Effector memory CD8-positive, alpha-beta T cell (primary cell): Measurements from ENCODE around the gene CDCA4.
"Not testable (repeated sequence)": the region's sequence is repeated elsewhere in the genome, so short reads cannot be mapped to it uniquely, and the experiment has no call there.

Source experiments
- ATAC-seq: fragments of 150-1000 bp; cut with Tn5 transposase; replicated peaks from 2 replicates; pipeline ENCODE4 v1.10.0; 2021; ENCODE audit warnings: mild to moderate bottlenecking, moderate library complexity
- DNase-seq, 3 experiments: peaks; one replicate each; pipeline ENCODE4 v3.0.0; 2021
- H3K27ac Mint-ChIP-seq, 2 donors: one replicate each; pipeline ENCODE4 v1.8.0; 2022; ENCODE audit warnings: mild to moderate bottlenecking in 2 of 2, mixed read lengths in 2 of 2, moderate library complexity in 2 of 2
- H3K27me3 Mint-ChIP-seq, 2 donors: one replicate each; pipeline ENCODE4 v1.8.0; 2022; ENCODE audit warnings: mixed read lengths in 2 of 2
- H3K36me3 Mint-ChIP-seq: one replicate; pipeline ENCODE4 v1.8.0; 2022; ENCODE audit warnings: mild to moderate bottlenecking, moderate library complexity, mixed read lengths; ENCODE audit not compliant: insufficient read depth
- H3K4me1 Mint-ChIP-seq, 2 donors: one replicate each; pipeline ENCODE4 v1.8.0; 2022; ENCODE audit warnings: low read depth in 2 of 2, mixed read lengths in 2 of 2
- H3K4me3 Mint-ChIP-seq, 2 donors: one replicate each; pipeline ENCODE4 v1.8.0; 2022; ENCODE audit warnings: mild to moderate bottlenecking in 2 of 2, mixed read lengths in 2 of 2, moderate library complexity in 2 of 2
- H3K9me3 Mint-ChIP-seq, 2 donors: one replicate each; pipeline ENCODE4 v1.8.0; 2022; ENCODE audit warnings: mixed read lengths in 2 of 2

CDCA4 gene

DNA sequence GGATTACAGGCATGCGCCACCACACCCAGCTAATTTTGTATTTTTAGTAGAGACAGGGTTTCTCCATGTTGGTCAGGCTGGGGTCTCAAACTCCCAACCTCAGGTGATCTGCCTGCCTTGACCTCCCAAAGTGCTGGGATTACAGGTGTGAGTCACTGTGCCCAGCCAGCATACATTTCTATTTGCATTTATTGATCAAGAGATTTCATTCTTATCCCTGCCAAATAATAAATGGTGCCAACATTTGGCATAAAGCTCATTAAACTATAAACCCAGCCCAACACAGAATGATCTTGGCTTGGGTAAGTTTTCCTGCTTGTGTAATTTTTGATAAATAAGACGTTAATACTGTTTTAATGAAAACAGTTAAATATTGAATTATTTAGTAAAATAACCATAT is 14.7 kb upstream of the CDCA4 start:
- not testable (repeated sequence) for H3K4me3 Mint-ChIP-seq, H3K27me3 Mint-ChIP-seq, ATAC-seq, H3K27ac Mint-ChIP-seq, H3K36me3 Mint-ChIP-seq, H3K9me3 Mint-ChIP-seq, DNase-seq
- peaks cover 10 to 17% of the 10 kb centered on the region in 2 donors for H3K4me1 Mint-ChIP-seq

DNA sequence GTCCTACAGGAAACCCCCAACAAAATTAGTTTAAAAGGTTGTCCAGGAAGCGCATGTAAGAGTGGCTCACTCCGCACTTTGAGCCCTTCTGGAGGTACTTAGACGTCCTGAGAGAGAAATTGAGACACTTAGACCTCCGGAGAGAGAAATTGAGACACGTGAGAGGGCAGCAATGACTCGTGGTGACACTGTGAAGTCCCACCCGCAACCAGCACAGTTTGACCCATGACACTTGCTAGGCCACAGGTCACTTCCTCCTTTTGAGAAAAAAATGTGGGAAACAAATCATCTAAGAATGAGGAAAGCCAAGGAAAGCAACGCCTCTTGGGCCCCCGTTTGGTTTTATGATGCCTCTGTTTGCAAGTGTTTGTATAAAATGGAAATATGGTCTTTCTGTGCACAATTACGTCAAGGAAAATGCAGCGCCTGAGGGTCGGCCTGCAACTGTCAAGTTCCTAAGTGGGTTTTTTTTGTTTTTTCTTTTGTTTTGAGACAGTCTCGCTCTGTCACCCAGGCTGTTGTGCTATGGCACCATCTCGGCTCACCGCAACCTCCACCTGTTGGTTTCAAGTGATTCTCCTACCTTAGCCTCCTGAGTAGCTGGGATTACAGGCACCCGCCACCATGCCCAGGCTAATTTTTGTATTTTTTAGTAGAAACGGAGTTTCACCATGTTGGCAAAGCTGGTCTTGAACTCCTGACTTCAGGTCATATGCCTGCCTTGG is 13.6 kb upstream of the CDCA4 start:
- peaks cover 5% of the 10 kb centered on the region for H3K36me3 Mint-ChIP-seq
- no peaks in the 10 kb centered on the region for H3K27me3 Mint-ChIP-seq
- peak overlapping the region; percentile 94 to 97 for H3K27ac Mint-ChIP-seq
- peaks cover 10 to 17% of the 10 kb centered on the region in 2 donors for H3K4me1 Mint-ChIP-seq
- no peaks in the 10 kb centered on the region for H3K9me3 Mint-ChIP-seq
- DNase-seq = no peak
- H3K4me3 Mint-ChIP-seq = peak overlapping the region; percentile 89 to 90
- no peak for ATAC-seq

DNA sequence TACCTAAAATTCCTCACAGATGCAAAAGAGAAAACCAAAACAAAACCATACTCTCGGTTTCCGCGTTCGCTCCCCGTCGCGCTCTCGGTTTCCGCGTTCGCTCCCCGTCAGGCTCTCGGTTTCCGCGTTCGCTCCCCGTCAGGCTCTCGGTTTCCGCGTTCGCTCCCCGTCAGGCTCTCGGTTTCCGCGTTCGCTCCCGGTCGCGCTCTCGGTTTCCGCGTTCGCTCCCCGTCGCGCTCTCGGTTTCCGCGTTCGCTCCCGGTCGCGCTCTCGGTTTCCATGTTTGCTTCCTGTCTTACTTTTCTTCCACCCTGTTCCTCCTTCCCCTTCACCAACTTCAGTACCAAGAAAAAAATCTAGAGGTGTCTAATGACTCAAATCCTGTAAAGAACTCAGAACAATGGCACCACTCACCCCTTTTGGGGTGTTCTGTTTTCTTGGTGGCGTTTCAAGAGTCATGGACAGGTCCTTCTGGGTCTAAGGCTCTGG is 12.6 kb upstream of the CDCA4 start:
- H3K36me3 Mint-ChIP-seq, DNase-seq, H3K9me3 Mint-ChIP-seq, H3K27me3 Mint-ChIP-seq: not testable (repeated sequence)
- peak overlapping the region; percentile 94 to 97 for H3K27ac Mint-ChIP-seq
- peak overlapping the region; percentile 89 to 90 for H3K4me3 Mint-ChIP-seq
- ATAC-seq = peak; percentile 21
- H3K4me1 Mint-ChIP-seq = peaks cover 10 to 17% of the 10 kb centered on the region in 2 donors

DNA sequence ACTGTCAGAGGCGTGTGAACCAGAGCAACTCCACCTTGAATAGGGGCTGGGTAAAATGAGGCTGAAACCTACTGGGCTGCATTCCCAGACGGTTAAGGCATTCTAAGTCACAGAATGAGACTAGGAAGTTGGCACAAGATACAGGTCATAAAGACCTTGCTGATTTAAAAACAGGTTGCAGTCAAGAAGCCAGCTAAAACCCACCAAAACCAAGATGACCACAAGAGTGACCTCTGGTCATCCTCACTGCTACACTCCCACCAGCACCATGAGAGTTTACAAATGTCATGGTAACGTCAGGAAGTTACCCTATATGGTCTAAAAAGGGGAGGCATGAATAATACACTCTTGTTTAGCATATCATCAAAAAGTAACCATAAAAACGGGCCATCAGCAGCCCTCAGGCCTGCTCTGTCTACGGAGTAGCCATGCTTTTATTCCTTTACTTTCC is 11.6 kb upstream of the CDCA4 start:
- Mint-ChIP-seq H3K27ac (peak overlapping the region; percentile 94 to 97), H3K4me1 (peaks cover 10 to 17% of the 10 kb centered on the region in 2 donors), H3K4me3 (peak overlapping the region; percentile 89 to 90)
- ATAC-seq, H3K36me3 Mint-ChIP-seq, H3K27me3 Mint-ChIP-seq, DNase-seq, H3K9me3 Mint-ChIP-seq: not testable (repeated sequence)

DNA sequence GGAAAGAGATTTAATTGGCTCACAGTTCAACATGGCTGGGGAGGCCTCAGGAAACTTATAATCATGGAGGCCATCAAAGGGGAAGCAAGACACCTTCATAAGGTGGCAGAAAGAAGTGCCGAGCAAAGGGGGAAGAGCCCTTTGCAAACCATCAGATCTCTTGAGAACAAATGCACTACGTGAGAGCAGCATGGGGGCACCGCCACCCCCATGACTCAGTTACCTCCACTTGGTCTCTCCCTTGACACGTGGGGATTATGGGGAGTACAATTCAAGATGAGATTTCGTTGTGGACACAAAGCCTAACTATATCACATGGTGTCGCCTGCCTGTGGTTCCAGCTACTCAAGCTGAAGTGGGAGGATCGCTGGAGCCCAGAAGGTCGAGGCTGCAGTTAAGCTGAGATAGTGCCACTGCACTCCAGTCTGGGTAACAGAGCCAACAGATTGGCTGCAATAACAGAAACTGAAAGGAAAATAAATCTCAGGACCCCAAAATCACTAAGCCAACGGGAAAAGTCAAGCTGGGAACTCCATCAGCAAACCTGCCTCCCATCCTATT is 10.0 kb upstream of the CDCA4 start:
- Mint-ChIP-seq H3K9me3 (no peaks in the 10 kb centered on the region), H3K36me3 (peaks cover 3% of the 10 kb centered on the region), H3K27ac (no peak overlapping the region), H3K4me1 (peaks cover 17 to 27% of the 10 kb centered on the region in 2 donors), H3K4me3 (no peak overlapping the region), H3K27me3 (no peaks in the 10 kb centered on the region)
- ATAC-seq = no peak
- DNase-seq = no peak

DNA sequence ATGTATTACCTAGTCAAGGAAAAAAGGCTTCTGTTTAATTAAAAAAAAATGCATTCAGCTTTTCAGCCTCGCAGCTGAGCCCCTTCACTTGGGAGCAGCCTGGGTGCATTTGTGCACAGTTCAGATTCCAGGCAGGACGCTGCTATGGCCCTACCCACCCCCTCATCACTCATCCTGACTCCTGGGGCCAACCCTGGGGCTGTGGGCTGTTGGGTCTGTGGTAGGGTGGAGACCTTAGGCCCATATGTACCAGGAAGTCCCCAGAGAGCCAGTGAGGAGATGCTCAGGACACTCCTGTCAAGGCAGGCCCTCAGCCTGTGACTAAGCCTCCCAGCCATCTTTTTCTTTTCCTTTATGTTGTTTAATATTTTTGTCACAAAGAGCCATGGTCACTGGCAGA is 9.3 kb upstream of the CDCA4 start:
- H3K27me3 Mint-ChIP-seq = no peaks in the 10 kb centered on the region
- ATAC-seq = no peak
- H3K27ac Mint-ChIP-seq = peak overlapping the region in 1 of 2 donors; percentile 29
- no peak overlapping the region for H3K4me3 Mint-ChIP-seq
- H3K36me3 Mint-ChIP-seq = peaks cover 4% of the 10 kb centered on the region
- no peak for DNase-seq
- peaks cover 20 to 28% of the 10 kb centered on the region in 2 donors for H3K4me1 Mint-ChIP-seq
- H3K9me3 Mint-ChIP-seq = no peaks in the 10 kb centered on the region

DNA sequence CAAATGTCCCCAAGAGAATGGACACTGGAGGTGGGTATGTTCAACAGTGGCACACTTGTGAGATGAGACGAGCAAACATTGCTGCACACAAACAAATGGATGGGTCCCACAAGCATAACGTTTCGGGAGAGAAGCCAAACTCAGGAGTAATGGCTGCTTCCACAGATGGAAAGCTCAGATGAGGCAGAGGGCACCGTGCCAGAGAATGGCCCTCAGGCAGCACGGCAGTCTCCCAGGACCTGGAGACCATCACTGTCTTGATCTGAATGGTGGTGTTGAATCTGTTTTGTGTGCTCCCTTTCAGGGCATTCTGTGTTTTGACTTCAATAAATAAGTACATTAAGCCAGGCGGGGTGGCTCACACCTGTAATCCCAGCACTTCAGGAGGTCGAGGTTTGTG is 8.5 kb upstream of the CDCA4 start:
- H3K36me3 Mint-ChIP-seq = peaks cover 9% of the 10 kb centered on the region
- H3K4me3 Mint-ChIP-seq = no peak overlapping the region
- DNase-seq = no peak
- H3K9me3 Mint-ChIP-seq = no peaks in the 10 kb centered on the region
- no peaks in the 10 kb centered on the region for H3K27me3 Mint-ChIP-seq
- no peak for ATAC-seq
- H3K27ac Mint-ChIP-seq = no peak overlapping the region
- H3K4me1 Mint-ChIP-seq = peaks cover 24 to 33% of the 10 kb centered on the region in 2 donors

DNA sequence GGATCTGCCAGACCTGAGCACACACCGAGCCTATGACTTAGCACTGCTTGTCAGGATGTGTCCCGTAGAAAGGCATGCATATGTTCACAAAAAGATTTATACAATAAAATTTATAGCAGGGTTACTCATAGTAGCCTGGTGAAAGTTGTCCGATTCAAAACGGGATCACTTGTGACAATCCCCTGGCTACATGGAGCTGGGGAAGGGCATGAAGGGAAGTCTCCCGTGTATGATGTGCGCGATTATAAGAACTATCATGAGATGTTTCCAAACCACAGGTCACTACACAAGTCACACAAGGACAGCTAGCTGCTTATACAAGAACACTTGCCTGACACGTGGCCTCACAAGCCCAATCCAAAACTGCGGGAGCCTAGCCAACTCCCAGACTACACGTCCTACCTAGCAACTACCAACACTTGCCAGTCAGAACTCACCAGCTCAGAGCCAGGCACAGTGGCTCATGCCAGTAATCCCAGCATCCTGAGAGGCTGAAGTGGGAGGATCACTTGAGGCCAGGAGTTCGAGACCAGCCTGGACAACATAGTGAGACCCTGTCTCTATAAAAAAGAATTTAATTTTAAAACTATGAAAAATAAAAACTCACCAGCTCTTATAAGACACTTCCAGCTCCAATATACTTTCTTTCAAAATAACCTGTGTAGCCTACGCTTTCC is 7.5 kb upstream of the CDCA4 start:
- no peaks in the 10 kb centered on the region for H3K27me3 Mint-ChIP-seq
- H3K4me3 Mint-ChIP-seq = no peak overlapping the region
- no peaks in the 10 kb centered on the region for H3K9me3 Mint-ChIP-seq
- peaks cover 9% of the 10 kb centered on the region for H3K36me3 Mint-ChIP-seq
- peaks cover 20 to 25% of the 10 kb centered on the region in 2 donors for H3K4me1 Mint-ChIP-seq
- ATAC-seq (no peak), DNase-seq (no peak)
- H3K27ac Mint-ChIP-seq = no peak overlapping the region

DNA sequence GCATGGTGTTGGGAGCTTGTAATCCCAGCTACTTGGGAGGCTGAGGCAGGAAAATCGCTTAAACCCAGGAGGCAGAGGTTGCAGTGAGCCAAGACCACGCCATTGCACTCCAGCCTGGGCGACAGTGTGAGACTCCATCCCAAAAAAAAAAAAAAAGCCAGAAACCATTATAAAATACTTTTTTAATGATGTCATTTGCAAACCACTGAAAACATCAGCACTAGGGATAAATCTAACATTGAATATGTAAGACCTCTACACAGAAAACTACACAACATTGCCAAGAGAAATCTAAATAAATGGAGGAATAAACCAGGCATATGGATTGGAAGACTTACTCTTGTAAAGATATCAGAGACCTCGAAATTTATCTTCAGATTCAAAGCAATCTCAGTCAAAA is 6.8 kb upstream of the CDCA4 start:
- H3K27ac Mint-ChIP-seq = peak overlapping the region in 1 of 2 donors; percentile 94
- not testable (repeated sequence) for H3K9me3 Mint-ChIP-seq, DNase-seq, H3K36me3 Mint-ChIP-seq, H3K4me3 Mint-ChIP-seq, ATAC-seq, H3K27me3 Mint-ChIP-seq
- peaks cover 17 to 20% of the 10 kb centered on the region in 2 donors for H3K4me1 Mint-ChIP-seq

DNA sequence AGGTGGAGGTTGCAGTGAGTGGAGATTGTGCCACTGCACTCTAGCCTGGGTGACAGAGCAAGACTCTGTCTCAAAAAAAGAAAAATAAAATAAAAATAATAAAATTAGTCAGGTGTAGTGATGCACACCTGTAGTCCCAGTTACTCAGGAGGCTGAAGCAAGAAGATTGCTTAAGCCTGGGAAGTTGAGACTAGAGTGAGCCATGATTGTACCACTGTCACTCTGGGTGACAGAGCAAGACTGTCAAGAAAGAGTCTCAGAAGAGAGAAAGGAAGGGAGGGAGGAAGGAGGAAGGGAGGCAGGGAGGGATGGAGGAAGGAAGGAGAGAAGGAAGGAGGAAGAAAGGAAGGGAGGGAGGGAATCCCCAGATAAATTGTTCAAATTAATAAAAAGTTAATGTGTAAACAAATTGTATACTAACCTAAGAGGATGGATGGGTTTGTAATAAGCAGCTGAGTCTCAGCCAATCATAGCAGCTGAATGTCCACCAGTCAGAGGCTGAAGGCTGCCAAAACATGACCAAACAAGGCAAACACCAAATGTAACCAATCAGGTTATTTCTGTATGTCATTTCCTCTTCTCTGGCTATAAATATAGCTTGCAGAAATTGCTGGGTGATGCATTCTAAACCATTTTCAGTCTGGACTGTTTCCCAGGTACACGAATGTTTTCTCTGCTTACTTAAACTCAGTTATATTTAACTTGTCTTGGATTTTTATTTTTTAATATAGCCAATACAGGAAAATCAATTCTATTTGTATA is 6.1 kb upstream of the CDCA4 start:
- peak overlapping the region in 1 of 2 donors; percentile 33 for H3K4me3 Mint-ChIP-seq
- peaks cover 17 to 21% of the 10 kb centered on the region in 2 donors for H3K4me1 Mint-ChIP-seq
- no peaks in the 10 kb centered on the region for H3K9me3 Mint-ChIP-seq
- peak overlapping the region; percentile 94 for H3K27ac Mint-ChIP-seq
- H3K27me3 Mint-ChIP-seq = no peaks in the 10 kb centered on the region
- no peak for DNase-seq
- peaks cover 9% of the 10 kb centered on the region for H3K36me3 Mint-ChIP-seq
- no peak for ATAC-seq

DNA sequence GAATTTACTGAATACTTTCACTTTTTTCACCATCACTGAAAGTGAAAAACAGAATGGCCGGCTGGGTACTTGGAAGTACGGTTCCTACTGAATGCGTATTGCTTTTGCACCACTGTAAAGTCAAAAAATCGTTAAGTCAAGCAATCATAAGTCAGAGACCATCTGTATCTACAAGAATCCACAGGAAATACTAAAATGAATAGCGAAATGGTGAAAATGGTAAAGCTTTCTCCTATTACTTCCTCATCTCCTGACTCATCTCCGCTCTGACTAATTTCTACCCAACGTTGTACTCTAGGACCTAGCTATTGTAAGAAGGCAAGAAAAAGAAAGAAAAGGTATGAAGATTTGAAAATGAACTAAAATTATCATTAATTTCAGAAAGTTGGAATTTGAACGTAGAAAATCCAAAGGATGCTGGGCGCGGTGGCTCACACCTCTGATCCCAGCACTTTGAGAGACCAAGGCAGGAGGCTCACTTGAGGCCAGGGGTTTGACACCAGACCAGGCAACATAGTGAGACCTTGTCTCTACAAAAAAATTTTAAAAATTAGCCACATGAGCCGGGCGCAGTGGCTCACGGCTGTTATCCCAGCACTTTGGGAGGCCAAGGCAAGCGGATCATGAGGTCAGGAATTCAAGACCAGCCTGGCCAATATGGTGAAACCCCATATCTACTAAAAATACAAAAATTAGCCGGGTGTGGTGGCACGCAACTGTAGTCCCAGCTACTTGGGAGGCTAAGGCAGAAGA is 5.3 kb upstream of the CDCA4 start:
- Mint-ChIP-seq H3K4me3 (peak overlapping the region; percentile 43 to 63), H3K36me3 (peaks cover 13% of the 10 kb centered on the region), H3K9me3 (no peaks in the 10 kb centered on the region), H3K27me3 (no peaks in the 10 kb centered on the region), H3K27ac (peak overlapping the region; percentile 94), H3K4me1 (peaks cover 23 to 28% of the 10 kb centered on the region in 2 donors)
- ATAC-seq (no peak), DNase-seq (no peak)

DNA sequence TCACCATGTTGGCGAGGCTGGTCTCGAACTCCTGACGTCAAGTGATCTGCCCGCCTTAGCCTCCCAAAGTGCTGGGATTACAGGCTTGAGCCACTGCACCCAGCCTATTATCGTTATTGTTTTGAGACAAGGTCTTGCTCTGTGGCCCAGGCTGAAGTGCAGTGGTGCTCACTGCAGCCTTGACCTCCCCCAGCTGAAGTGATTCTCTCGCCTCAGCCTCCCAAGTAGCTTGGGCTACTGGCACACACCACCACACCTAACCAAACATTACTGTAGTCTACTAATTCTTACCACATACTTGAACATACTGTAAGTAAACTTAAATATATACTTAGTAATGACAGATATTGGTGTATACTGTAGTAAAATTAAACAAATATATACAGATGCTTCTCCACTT is 4.5 kb upstream of the CDCA4 start:
- Mint-ChIP-seq H3K4me1 (peaks cover 23 to 24% of the 10 kb centered on the region in 2 donors), H3K27me3 (no peaks in the 10 kb centered on the region), H3K36me3 (peaks cover 16% of the 10 kb centered on the region), H3K27ac (peak overlapping the region; percentile 94), H3K9me3 (no peaks in the 10 kb centered on the region), H3K4me3 (peak overlapping the region; percentile 43 to 63)
- DNase-seq (no peak), ATAC-seq (no peak)
